ENCODE results near the gene ACOXL.

Gene ACOXL

DNA sequence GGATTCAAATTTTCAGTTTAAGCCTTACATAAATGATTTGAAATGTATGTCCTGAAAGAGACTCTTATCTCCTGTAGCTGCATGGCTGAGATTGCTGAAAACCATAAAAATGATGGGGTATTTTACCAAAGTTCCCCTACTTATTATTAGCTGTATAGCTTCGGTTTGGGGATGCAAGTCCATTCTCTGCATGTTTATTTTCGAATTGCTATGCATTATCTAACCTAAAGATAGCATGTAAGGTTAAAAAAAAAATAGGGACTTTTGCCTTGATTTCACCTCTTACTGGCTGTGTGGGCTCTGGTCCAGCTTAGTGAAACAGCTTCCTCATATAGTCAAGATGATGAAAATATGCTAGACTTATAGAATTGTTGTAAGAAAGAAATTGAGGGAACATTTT lies 14.0 kb upstream of the ACOXL start:
- no peaks in the 10 kb centered on the region for H3K79me2 ChIP-seq (ENCODE audit: control insufficient read depth, insufficient read depth, low read length, poor library complexity)
- H2BK5ac ChIP-seq (ENCODE audit: low read depth, low read length, poor library complexity) = no peak overlapping the region
- H2BK12ac ChIP-seq (ENCODE audit: low read length) = no peak overlapping the region
- no peak overlapping the region for H4K12ac ChIP-seq (ENCODE audit: low read depth, low read length)
- peaks cover 3 to 6% of the 10 kb centered on the region in 2 experiments for H3K4me1 ChIP-seq (ENCODE audit: control insufficient read depth in 1 of 2, insufficient read depth in 2 of 2, low read length in 2 of 2)
- H3K27ac ChIP-seq (ENCODE audit: low read depth, low read length) = no peak overlapping the region
- no peak overlapping the region for H2AK5ac ChIP-seq (ENCODE audit: low read length)
- no peak overlapping the region for H4K91ac ChIP-seq (ENCODE audit: low read depth, low read length)
- DNase-seq = no peak
- H3K18ac ChIP-seq (ENCODE audit: low read length) = no peak overlapping the region
- H3K14ac ChIP-seq (ENCODE audit: low read length) = no peak overlapping the region
- no peak overlapping the region for H4K8ac ChIP-seq (ENCODE audit: low read depth, low read length)
- H3K23ac ChIP-seq (ENCODE audit: low read length) = no peak overlapping the region
- no peaks in the 10 kb centered on the region for H3K36me3 ChIP-seq (ENCODE audit: control insufficient read depth in 1 of 2, insufficient read depth in 2 of 2, low read length in 2 of 2)
- no peak overlapping the region for H3K9ac ChIP-seq (ENCODE audit: low read length)
- H3K79me1 ChIP-seq (ENCODE audit: low read length) = no peaks in the 10 kb centered on the region
- WGBS (ENCODE audit: extremely low coverage, insufficient coverage, insufficient read length) = no CpG with 5 or more reads among the region's 2 CpGs
- H3K4ac ChIP-seq (ENCODE audit: low read depth, low read length) = no peak overlapping the region
- H2BK120ac ChIP-seq (ENCODE audit: insufficient read depth, low read length, poor library complexity) = no peak overlapping the region
- H3K9me3 ChIP-seq (ENCODE audit: insufficient read depth, low read depth, low read length) = peaks cover 3% of the 10 kb centered on the region
- H3K4me3 ChIP-seq (ENCODE audit: low read depth, low read length) = no peak overlapping the region
- no peak overlapping the region for H3K4me2 ChIP-seq (ENCODE audit: low read length)
- no peaks in the 10 kb centered on the region for H3K27me3 ChIP-seq (ENCODE audit: insufficient read depth, low read length)
- no peak overlapping the region for H2AFZ ChIP-seq (ENCODE audit: insufficient read depth, low read length, poor library complexity)

DNA sequence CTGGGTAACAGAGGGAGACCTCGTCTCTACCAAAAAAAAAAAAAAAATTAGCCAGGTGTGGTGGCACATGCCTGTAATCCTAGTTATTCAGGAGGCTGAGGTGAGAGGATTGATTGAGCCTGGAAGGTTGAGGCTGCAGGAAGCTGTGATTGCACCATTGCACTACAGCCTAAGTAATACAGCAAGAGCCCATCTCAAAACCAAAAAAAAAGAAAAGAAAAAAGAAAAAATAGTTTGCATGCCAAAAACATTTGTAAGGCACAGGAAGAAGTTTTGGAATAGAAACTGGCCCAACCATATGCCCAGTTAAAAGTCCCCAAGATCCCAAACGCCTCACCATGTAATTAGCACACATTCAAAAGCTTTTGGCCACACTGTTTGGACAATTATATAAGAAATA lies 13.4 kb upstream of the ACOXL start:
- H3K23ac ChIP-seq (ENCODE audit: low read length) = no peak overlapping the region
- H3K36me3 ChIP-seq (ENCODE audit: control insufficient read depth in 1 of 2, insufficient read depth in 2 of 2, low read length in 2 of 2) = no peaks in the 10 kb centered on the region
- DNase-seq = peak in 1 of 2 donors; percentile 59
- H4K8ac ChIP-seq (ENCODE audit: low read depth, low read length) = no peak overlapping the region
- no peaks in the 10 kb centered on the region for H3K27me3 ChIP-seq (ENCODE audit: insufficient read depth, low read length)
- no peak overlapping the region for H2BK12ac ChIP-seq (ENCODE audit: low read length)
- no peak overlapping the region for H3K4me2 ChIP-seq (ENCODE audit: low read length)
- H3K27ac ChIP-seq (ENCODE audit: low read depth, low read length) = no peak overlapping the region
- H3K4ac ChIP-seq (ENCODE audit: low read depth, low read length) = no peak overlapping the region
- H3K79me1 ChIP-seq (ENCODE audit: low read length) = no peaks in the 10 kb centered on the region
- H2BK5ac ChIP-seq (ENCODE audit: low read depth, low read length, poor library complexity) = no peak overlapping the region
- no peak overlapping the region for H2AFZ ChIP-seq (ENCODE audit: insufficient read depth, low read length, poor library complexity)
- no peak overlapping the region for H3K9ac ChIP-seq (ENCODE audit: low read length)
- no peak overlapping the region for H3K18ac ChIP-seq (ENCODE audit: low read length)
- H2BK120ac ChIP-seq (ENCODE audit: insufficient read depth, low read length, poor library complexity) = no peak overlapping the region
- H4K12ac ChIP-seq (ENCODE audit: low read depth, low read length) = no peak overlapping the region
- peaks cover 3% of the 10 kb centered on the region for H3K9me3 ChIP-seq (ENCODE audit: insufficient read depth, low read depth, low read length)
- no peak overlapping the region for H4K91ac ChIP-seq (ENCODE audit: low read depth, low read length)
- H3K4me1 ChIP-seq (ENCODE audit: control insufficient read depth in 1 of 2, insufficient read depth in 2 of 2, low read length in 2 of 2) = peaks cover 0 to 3% of the 10 kb centered on the region in 2 experiments
- no peaks in the 10 kb centered on the region for H3K79me2 ChIP-seq (ENCODE audit: control insufficient read depth, insufficient read depth, low read length, poor library complexity)
- no peak overlapping the region for H2AK5ac ChIP-seq (ENCODE audit: low read length)
- WGBS (ENCODE audit: extremely low coverage, insufficient coverage, insufficient read length) = no CpG with 5 or more reads among the region's 2 CpGs
- no peak overlapping the region for H3K14ac ChIP-seq (ENCODE audit: low read length)
- H3K4me3 ChIP-seq (ENCODE audit: low read depth, low read length) = no peak overlapping the region

DNA sequence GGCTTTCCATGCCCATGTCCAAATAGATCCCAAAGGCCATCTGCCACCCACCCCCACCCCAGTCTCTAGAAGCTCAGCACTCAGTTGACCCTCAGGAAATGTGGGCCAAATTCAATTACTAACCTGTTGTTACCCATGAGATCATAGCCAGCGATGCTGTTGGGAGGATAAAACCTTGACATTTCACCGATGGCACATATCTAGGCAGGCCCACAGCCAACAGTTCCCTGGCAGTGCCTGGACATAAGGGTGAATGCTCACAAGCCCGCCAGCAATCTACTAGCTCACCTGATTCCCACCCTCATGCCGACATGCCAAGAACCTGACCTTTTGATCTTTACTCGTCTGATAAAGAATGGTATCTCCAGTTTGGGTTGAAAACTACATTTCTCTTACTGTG lies 11.8 kb upstream of the ACOXL start:
- H2AFZ ChIP-seq (ENCODE audit: insufficient read depth, low read length, poor library complexity) = no peak overlapping the region
- no peak overlapping the region for H2BK120ac ChIP-seq (ENCODE audit: insufficient read depth, low read length, poor library complexity)
- WGBS (ENCODE audit: extremely low coverage, insufficient coverage, insufficient read length) = no CpG with 5 or more reads among the region's 5 CpGs
- no peak overlapping the region for H2AK5ac ChIP-seq (ENCODE audit: low read length)
- no peak overlapping the region for H3K4ac ChIP-seq (ENCODE audit: low read depth, low read length)
- H3K14ac ChIP-seq (ENCODE audit: low read length) = no peak overlapping the region
- no peak overlapping the region for H3K18ac ChIP-seq (ENCODE audit: low read length)
- H4K12ac ChIP-seq (ENCODE audit: low read depth, low read length) = no peak overlapping the region
- no peak overlapping the region for H3K9ac ChIP-seq (ENCODE audit: low read length)
- H3K4me2 ChIP-seq (ENCODE audit: low read length) = no peak overlapping the region
- no peaks in the 10 kb centered on the region for H3K79me2 ChIP-seq (ENCODE audit: control insufficient read depth, insufficient read depth, low read length, poor library complexity)
- no peak overlapping the region for H4K91ac ChIP-seq (ENCODE audit: low read depth, low read length)
- no peak overlapping the region for H3K4me3 ChIP-seq (ENCODE audit: low read depth, low read length)
- no peak overlapping the region for H2BK5ac ChIP-seq (ENCODE audit: low read depth, low read length, poor library complexity)
- no peak overlapping the region for H4K8ac ChIP-seq (ENCODE audit: low read depth, low read length)
- H3K27me3 ChIP-seq (ENCODE audit: insufficient read depth, low read length) = no peaks in the 10 kb centered on the region
- H3K23ac ChIP-seq (ENCODE audit: low read length) = no peak overlapping the region
- H3K9me3 ChIP-seq (ENCODE audit: insufficient read depth, low read depth, low read length) = peaks cover 3% of the 10 kb centered on the region
- no peaks in the 10 kb centered on the region for H3K79me1 ChIP-seq (ENCODE audit: low read length)
- no peaks in the 10 kb centered on the region for H3K36me3 ChIP-seq (ENCODE audit: control insufficient read depth in 1 of 2, insufficient read depth in 2 of 2, low read length in 2 of 2)
- no peak overlapping the region for H2BK12ac ChIP-seq (ENCODE audit: low read length)
- no peak overlapping the region for H3K27ac ChIP-seq (ENCODE audit: low read depth, low read length)
- H3K4me1 ChIP-seq (ENCODE audit: control insufficient read depth in 1 of 2, insufficient read depth in 2 of 2, low read length in 2 of 2) = peaks cover 0 to 3% of the 10 kb centered on the region in 2 experiments
- peak; percentile 69 to 87 for DNase-seq

DNA sequence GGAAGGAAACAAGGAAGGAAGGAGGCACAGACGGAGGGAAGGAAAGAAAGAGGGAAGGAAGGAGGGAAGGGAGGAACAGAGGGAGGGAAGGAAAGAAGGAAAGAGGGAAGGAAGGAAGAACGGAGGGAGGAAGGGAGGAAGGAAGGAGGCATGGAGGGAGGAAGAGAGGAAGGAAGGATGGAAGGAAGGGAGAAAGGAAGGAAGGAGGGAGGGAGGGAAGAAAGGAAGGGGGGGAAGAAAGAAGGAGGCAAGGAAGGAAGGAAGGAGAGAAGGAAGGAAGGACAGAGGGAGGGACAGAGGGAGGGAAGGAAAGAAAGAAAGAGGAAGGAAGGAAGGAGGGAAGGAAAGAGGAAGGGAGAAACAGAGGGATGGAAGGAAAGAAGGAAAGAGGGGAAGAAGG lies 7.6 kb upstream of the ACOXL start:
- DNase-seq = no peak
- peaks cover 2% of the 10 kb centered on the region for H3K9me3 ChIP-seq (ENCODE audit: insufficient read depth, low read depth, low read length)
- no peak overlapping the region for H3K4ac ChIP-seq (ENCODE audit: low read depth, low read length)
- H4K8ac ChIP-seq (ENCODE audit: low read depth, low read length) = no peak overlapping the region
- H3K23ac ChIP-seq (ENCODE audit: low read length) = no peak overlapping the region
- H3K4me3 ChIP-seq (ENCODE audit: low read depth, low read length) = no peak overlapping the region
- H3K27ac ChIP-seq (ENCODE audit: low read depth, low read length) = no peak overlapping the region
- no peaks in the 10 kb centered on the region for H3K79me1 ChIP-seq (ENCODE audit: low read length)
- no peaks in the 10 kb centered on the region for H3K79me2 ChIP-seq (ENCODE audit: control insufficient read depth, insufficient read depth, low read length, poor library complexity)
- no peak overlapping the region for H2BK120ac ChIP-seq (ENCODE audit: insufficient read depth, low read length, poor library complexity)
- H4K91ac ChIP-seq (ENCODE audit: low read depth, low read length) = no peak overlapping the region
- no peak overlapping the region for H3K14ac ChIP-seq (ENCODE audit: low read length)
- H3K18ac ChIP-seq (ENCODE audit: low read length) = no peak overlapping the region
- 67% methylated on average over 1 of the region's 2 CpGs for WGBS (ENCODE audit: extremely low coverage, insufficient coverage, insufficient read length)
- H2AK5ac ChIP-seq (ENCODE audit: low read length) = no peak overlapping the region
- no peak overlapping the region for H2BK5ac ChIP-seq (ENCODE audit: low read depth, low read length, poor library complexity)
- no peak overlapping the region for H2BK12ac ChIP-seq (ENCODE audit: low read length)
- peaks cover 0 to 3% of the 10 kb centered on the region in 2 experiments for H3K4me1 ChIP-seq (ENCODE audit: control insufficient read depth in 1 of 2, insufficient read depth in 2 of 2, low read length in 2 of 2)
- H3K9ac ChIP-seq (ENCODE audit: low read length) = no peak overlapping the region
- no peak overlapping the region for H2AFZ ChIP-seq (ENCODE audit: insufficient read depth, low read length, poor library complexity)
- H4K12ac ChIP-seq (ENCODE audit: low read depth, low read length) = no peak overlapping the region
- H3K4me2 ChIP-seq (ENCODE audit: low read length) = no peak overlapping the region
- no peaks in the 10 kb centered on the region for H3K27me3 ChIP-seq (ENCODE audit: insufficient read depth, low read length)
- H3K36me3 ChIP-seq (ENCODE audit: control insufficient read depth in 1 of 2, insufficient read depth in 2 of 2, low read length in 2 of 2) = no peaks in the 10 kb centered on the region
